OCI-LY7 (cell line): ENCODE data around the gene MAGIX.

ENCODE experiments used
- EZH2phosphoT487 ChIP-seq: fragments of 200-600 bp; sonication (generic); IDR thresholded peaks from 2 replicates; pipeline ENCODE4 v1.6.1; 2018; ENCODE audit warnings: low read depth, borderline replicate concordance, mild to moderate bottlenecking, mixed run types, antibody characterized with exemption, low read length, moderate library complexity, mixed read lengths
- TF ChIP-seq, protein P1 (sequence below): fragments of 200-600 bp; sonication (generic); conservative IDR thresholded peaks from 2 replicates; pipeline ENCODE4 v1.5.1; 2014; ENCODE audit warnings: mild to moderate bottlenecking, antibody characterized with exemption, low read length, moderate library complexity, mixed read lengths

DNA sequence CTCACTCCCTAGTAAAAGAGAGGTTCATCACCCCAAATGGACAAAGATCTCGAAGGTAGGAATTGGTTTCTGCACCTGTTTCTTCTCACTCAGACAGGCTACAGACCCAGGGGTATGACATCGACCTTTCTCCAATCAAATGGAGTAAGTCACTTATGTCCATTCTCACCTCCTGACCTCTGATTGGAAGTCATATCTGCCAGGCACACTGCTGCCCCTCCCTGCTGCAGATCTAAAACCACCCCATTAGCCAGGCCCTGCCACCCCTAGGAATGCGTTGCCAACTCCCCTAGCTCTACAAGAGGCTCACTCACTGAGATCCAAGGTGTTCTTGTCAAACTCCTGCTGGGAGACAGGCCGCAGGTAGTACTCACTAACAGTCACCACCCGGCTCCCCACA lies 45.8 kb upstream of the MAGIX start:
- TF ChIP-seq, protein P1, sequence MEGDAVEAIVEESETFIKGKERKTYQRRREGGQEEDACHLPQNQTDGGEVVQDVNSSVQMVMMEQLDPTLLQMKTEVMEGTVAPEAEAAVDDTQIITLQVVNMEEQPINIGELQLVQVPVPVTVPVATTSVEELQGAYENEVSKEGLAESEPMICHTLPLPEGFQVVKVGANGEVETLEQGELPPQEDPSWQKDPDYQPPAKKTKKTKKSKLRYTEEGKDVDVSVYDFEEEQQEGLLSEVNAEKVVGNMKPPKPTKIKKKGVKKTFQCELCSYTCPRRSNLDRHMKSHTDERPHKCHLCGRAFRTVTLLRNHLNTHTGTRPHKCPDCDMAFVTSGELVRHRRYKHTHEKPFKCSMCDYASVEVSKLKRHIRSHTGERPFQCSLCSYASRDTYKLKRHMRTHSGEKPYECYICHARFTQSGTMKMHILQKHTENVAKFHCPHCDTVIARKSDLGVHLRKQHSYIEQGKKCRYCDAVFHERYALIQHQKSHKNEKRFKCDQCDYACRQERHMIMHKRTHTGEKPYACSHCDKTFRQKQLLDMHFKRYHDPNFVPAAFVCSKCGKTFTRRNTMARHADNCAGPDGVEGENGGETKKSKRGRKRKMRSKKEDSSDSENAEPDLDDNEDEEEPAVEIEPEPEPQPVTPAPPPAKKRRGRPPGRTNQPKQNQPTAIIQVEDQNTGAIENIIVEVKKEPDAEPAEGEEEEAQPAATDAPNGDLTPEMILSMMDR, result no peak
- TF ChIP-seq EZH2phosphoT487, result no peak
